A172 (cell line): ENCODE data around the gene BEND5. TPM values are rescaled to one million over a fixed set of nuclear protein-coding genes. Genes with fewer than 3 reads are reported as not detected.

ENCODE experiments used
- DNase-seq: peaks from one replicate; pipeline ENCODE4 v3.0.0-alpha.2; 2015; ENCODE audit warnings: low spot score
- total RNA-seq: library from RNA; depleted of rRNA; stranded (reverse); fragments of >200 nt; shearing (Covaris generic); gene quantifications from 2 replicates; pipeline ENCODE4 v1.2.3, GENCODE V29; 2014

Gene BEND5
- total RNA-seq, 1 experiment from 2014 or later = not detected

DNA sequence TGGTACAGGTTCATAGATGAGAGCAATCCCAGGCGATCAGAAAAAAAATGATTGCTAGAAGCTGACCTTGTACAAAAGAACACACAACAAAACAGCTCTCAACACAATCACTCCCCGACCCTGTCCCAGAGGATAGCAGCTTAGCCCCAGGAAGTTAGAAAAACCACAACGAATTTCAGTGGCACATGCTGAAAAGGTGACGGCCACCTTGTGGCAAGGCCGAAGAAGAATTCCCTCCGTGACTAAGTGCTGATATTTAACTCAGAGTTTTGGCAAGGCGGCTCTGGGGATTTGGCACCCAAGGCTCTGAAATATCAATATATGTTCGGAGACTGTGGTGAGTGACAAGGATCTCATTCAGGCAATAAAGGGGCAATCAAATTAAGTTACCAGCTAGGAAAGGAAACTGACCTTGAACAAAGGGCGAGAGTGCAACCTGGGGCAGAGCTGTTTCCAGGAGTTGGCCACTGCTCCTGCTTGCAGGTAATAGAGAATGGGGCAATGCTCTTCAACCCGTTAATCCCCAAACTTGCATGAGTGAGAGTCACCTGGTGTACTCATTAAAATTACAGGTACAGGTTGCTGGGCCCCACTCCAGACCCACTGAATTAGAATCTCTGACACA lies 96.2 kb downstream of the BEND5 start:
- no peak for DNase-seq

DNA sequence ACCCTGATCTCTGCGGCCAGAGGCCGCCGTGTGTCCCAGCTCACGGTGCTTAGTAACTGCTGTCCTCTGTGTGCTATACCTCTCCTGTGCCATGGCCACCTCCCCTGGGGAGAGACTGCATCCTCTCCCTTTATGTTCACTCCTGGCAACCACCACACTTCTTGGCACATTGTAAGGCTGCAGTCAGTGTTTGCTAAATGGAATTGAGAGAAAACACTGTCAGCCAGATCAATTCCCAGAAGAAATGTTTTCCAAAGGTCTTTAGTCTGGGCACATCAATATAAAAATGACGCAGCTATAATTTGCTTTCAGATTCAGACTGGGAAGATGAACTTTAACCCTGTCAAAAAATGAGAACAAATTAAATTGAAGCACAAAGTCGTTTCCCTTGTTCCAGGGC lies 96.8 kb downstream of the BEND5 start:
- no peak for DNase-seq

DNA sequence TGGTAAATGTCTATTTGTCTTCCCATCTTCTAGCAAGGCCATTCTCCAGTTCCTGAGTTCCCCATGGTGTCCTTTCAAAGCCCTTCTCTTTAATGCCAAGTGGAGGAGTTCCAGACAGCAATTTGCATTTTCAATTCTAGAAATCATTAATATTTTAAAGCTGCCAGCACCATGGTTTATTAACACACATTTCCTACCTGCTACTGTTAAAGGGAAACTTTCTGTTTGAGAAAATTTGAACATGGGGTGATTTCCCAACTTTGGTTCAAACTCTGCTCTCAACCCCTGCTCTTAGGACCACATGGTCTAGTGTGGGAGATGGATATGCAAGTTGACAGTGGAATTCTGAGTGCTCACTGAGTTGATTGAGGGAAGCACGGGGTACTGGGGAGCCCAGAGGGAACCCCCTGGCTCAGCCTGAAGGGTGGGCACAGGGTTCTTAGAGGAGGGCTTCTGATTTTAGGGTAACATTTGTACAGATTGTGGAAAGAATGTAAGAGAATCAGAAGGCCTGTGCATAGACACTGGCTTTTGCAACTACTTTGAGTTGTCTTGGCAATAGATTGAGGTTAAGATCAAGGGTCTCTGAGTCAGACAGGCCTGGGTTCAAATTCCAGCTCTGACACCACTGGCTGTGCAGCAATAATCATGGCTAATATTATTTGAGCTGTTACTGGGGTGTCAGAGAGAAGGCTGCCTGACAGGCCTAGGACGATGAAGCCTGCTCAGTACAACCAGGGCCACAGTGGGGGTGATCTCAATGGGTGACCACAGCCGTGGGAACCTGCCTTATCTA lies 97.8 kb downstream of the BEND5 start:
- DNase-seq = no peak
